Ovary (tissue), 3 donors: Measurements from ENCODE around the gene ATP6V0E1.

Experiments
- EP300 ChIP-seq: sonication (generic); formaldehyde crosslinking; IDR thresholded peaks from one replicate; pipeline ENCODE4 v1.6.1; 2017; ENCODE audit warnings: antibody characterized with exemption
- POLR2A ChIP-seq: fragments of 450-650 bp; IDR thresholded peaks from one replicate; pipeline ENCODE4 v1.6.1; 2017; ENCODE audit warnings: antibody characterized with exemption, mild to moderate bottlenecking, moderate library complexity
- TF ChIP-seq, protein P1 (sequence below), 3 donors: fragments of 450-650 bp in 2 of 3; fragments of 200-600 bp in 1 of 3; IDR thresholded peaks; one replicate each; pipeline versions ENCODE4 v1.5.1 to v1.8.0; 2016 to 2022; ENCODE audit warnings: antibody characterized with exemption in 3 of 3, mild to moderate bottlenecking in 1 of 3
- donor health status: DM: no; HTN: no; CAD: no.

- TF ChIP-seq, protein P1, sequence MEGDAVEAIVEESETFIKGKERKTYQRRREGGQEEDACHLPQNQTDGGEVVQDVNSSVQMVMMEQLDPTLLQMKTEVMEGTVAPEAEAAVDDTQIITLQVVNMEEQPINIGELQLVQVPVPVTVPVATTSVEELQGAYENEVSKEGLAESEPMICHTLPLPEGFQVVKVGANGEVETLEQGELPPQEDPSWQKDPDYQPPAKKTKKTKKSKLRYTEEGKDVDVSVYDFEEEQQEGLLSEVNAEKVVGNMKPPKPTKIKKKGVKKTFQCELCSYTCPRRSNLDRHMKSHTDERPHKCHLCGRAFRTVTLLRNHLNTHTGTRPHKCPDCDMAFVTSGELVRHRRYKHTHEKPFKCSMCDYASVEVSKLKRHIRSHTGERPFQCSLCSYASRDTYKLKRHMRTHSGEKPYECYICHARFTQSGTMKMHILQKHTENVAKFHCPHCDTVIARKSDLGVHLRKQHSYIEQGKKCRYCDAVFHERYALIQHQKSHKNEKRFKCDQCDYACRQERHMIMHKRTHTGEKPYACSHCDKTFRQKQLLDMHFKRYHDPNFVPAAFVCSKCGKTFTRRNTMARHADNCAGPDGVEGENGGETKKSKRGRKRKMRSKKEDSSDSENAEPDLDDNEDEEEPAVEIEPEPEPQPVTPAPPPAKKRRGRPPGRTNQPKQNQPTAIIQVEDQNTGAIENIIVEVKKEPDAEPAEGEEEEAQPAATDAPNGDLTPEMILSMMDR (IDR thresholded peaks at IDR 0.05) = no peak
- TF ChIP-seq POLR2A = no peak
- no peak for TF ChIP-seq EP300
Measured at GRCh38 chr5:172958331-172959046, 25.1 kb upstream of the ATP6V0E1 start.
